ENCODE results near the gene OR1I1. TPM values are rescaled to one million over a fixed set of nuclear protein-coding genes. Genes with fewer than 3 reads are reported as not detected.

OR1I1 gene, protein sequence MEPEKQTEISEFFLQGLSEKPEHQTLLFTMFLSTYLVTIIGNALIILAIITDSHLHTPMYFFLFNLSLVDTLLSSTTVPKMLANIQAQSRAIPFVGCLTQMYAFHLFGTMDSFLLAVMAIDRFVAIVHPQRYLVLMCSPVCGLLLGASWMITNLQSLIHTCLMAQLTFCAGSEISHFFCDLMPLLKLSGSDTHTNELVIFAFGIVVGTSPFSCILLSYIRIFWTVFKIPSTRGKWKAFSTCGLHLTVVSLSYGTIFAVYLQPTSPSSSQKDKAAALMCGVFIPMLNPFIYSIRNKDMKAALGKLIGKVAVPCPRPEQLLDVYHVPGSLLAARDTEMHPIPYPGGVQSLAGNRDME
- not detected in 2 replicates for total RNA-seq (2012; rRNA removed)

DNA sequence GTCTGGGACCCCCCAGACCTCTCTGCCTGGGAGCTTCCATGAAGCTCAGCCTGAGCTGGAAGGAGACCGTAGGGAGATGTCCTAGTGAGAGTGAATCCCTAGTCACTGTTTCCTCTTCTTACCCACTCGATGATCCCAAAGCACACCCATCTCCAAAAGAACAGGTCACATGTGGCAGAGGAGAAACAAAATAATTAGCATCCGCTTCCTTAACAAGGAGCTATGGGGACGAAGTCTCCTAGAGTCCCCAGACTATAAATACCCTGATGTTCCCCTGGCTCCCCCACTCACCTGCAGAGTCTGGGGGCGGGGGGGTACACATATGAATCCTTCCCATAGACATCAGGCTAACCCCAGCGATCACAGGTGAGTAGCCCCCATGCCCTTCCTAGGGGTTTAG lies at the start of gene OR1I1:
Gene OR1I1, plus strand, starts transcription at position 301 of the 400 bp plus-strand sequence. CDS start 4,855 bp downstream, outside the sequence.
- H3K9me3 ChIP-seq (replicated peaks; ENCODE audit: low read length): no peaks in the 10 kb centered on the region
- no peaks in the 10 kb centered on the region for H3K36me3 ChIP-seq (ENCODE audit: insufficient read depth, low read length)
- no peaks in the 10 kb centered on the region for H3K4me1 ChIP-seq (ENCODE audit: control insufficient read depth, insufficient read depth, low read length)
- no peak within 1 kb of the TSS for H3K9ac ChIP-seq (ENCODE audit: low read depth, low read length)
- H3K4me2 ChIP-seq (ENCODE audit: low read length): no peak within 1 kb of the TSS
- no peak within 1 kb of the TSS for H3K4me3 ChIP-seq (ENCODE audit: low read length)
- peaks cover 11% of the 10 kb centered on the region for H3K27me3 ChIP-seq (ENCODE audit: control insufficient read depth, insufficient read depth, low read length)

DNA sequence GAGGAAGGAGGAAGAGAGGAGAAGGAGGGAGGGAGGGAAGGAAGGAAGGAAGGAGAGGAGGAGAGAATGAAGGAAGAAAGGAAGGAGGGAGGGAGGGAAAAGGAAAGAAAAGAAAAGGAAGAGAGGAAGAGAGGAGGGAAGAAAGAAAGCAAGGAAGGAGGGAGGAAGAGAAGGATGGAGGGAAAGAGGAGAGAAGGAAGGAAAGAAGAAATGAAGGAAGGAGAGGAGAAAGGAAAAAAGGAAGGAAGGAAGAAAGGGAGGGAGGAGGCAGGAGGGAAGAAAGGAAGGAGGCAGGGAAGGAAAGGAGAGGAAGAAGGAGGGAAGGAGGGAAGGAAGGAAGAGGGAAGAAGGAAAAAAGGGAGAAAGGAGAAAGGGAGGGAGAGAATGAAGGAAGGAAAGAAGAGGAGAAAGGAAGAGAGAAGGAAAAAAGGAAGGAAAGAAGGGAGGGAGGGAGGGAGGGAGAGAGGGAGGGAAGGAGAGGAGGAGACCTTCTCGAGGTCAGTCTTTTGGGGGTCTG lies 46.2 kb upstream of the OR1I1 start:
- Histone ChIP-seq H3K4me2 (ENCODE audit: low read length) (no peak overlapping the region), H3K4me3 (ENCODE audit: low read length) (no peak overlapping the region), H3K4me1 (ENCODE audit: control insufficient read depth, insufficient read depth, low read length) (no peaks in the 10 kb centered on the region), H3K9me3 (replicated peaks; ENCODE audit: low read length) (no peaks in the 10 kb centered on the region), H3K27me3 (ENCODE audit: control insufficient read depth, insufficient read depth, low read length) (no peaks in the 10 kb centered on the region), H3K9ac (ENCODE audit: low read depth, low read length) (no peak overlapping the region), H3K36me3 (ENCODE audit: insufficient read depth, low read length) (no peaks in the 10 kb centered on the region)

DNA sequence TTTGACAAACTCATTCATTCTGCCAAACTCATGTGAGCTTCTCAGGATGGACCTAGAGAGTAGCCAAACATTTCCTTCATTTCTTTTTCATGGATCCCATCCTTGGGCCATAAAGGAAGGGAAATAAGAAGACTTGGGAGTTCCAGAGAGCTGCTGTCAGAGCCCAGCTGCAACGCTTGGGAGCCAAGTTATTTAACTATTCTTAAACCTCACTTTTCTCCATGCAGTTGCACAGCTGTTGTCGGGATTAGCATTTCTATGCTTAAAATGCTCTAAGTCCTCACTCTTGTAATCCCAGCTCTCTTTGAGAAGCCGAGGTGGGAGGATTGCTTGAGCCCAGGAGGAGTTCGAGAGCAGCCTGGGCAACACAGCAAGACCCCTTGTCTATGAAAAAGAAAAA lies 44.4 kb upstream of the OR1I1 start:
- Histone ChIP-seq H3K9me3 (replicated peaks; ENCODE audit: low read length) (no peaks in the 10 kb centered on the region), H3K4me3 (ENCODE audit: low read length) (no peak overlapping the region), H3K36me3 (ENCODE audit: insufficient read depth, low read length) (no peaks in the 10 kb centered on the region), H3K9ac (ENCODE audit: low read depth, low read length) (no peak overlapping the region), H3K4me1 (ENCODE audit: control insufficient read depth, insufficient read depth, low read length) (no peaks in the 10 kb centered on the region), H3K27me3 (ENCODE audit: control insufficient read depth, insufficient read depth, low read length) (no peaks in the 10 kb centered on the region), H3K4me2 (ENCODE audit: low read length) (no peak overlapping the region)

DNA sequence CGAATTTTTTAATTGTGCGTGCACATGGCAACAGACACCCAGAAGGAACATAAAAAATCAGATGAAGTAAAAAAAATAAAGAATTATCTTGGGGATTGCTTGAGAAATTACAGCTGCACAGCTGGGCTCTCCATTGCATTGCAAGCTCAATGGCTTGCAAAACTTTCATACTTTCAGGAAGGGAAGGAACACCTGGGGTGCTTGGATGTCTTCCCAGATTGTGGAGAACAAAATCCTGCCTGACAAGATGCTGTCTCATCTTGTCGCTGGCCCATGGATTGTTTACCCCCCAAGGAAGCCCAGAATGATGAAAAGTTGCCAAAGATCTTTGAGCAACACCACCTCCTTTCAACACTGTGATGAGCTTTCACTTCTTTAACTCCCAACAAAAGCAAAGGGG lies 43.7 kb upstream of the OR1I1 start:
- Histone ChIP-seq H3K4me1 (ENCODE audit: control insufficient read depth, insufficient read depth, low read length) (no peaks in the 10 kb centered on the region), H3K9ac (ENCODE audit: low read depth, low read length) (no peak overlapping the region), H3K36me3 (ENCODE audit: insufficient read depth, low read length) (no peaks in the 10 kb centered on the region)

DNA sequence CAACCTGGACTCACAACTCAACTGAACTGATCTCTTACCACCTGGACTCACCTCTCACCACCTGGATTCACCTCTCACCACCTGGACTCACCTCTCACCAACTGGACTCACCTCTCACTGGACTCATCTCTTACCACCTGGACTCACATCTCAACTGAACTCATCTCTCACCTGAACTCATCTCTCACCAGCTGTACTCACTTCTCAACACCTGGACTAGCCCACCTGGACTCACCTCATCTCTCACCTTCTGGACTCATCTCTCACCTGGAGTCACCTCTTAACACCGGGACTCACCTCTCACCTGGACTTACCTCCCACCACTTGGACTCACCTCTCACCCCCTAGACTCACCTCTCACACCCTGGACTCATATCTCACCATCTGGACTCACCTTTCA lies 40.0 kb upstream of the OR1I1 start:
- Histone ChIP-seq H3K4me1 (ENCODE audit: control insufficient read depth, insufficient read depth, low read length) (no peaks in the 10 kb centered on the region), H3K9me3 (replicated peaks; ENCODE audit: low read length) (no peaks in the 10 kb centered on the region), H3K27me3 (ENCODE audit: control insufficient read depth, insufficient read depth, low read length) (no peaks in the 10 kb centered on the region), H3K36me3 (ENCODE audit: insufficient read depth, low read length) (no peaks in the 10 kb centered on the region), H3K4me2 (ENCODE audit: low read length) (no peak overlapping the region), H3K4me3 (ENCODE audit: low read length) (no peak overlapping the region), H3K9ac (ENCODE audit: low read depth, low read length) (no peak overlapping the region)

More for the DNA sequence above, 43.7 kb upstream of the OR1I1 start:
- Histone ChIP-seq H3K9me3 (replicated peaks; ENCODE audit: low read length) (no peaks in the 10 kb centered on the region), H3K27me3 (ENCODE audit: control insufficient read depth, insufficient read depth, low read length) (no peaks in the 10 kb centered on the region), H3K4me2 (ENCODE audit: low read length) (no peak overlapping the region), H3K4me3 (ENCODE audit: low read length) (no peak overlapping the region)

DNA sequence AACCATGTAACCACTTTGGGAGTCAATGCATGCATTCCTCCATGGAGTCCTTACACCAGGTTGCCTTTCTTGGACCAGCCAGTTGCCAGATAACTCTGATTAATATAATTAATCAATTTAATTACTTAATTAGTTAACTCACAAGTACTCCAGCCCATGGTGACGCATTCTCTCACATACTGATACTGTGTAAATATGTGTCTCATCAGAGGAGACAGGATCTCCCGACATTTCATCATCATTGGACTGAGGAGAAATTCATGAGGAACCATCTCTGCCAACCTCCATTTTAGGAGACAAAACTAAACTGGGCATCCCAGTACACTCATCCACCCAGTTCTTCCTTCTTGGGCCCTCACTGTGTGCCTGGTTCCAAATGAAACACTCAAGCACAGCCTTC lies 39.2 kb upstream of the OR1I1 start:
- Histone ChIP-seq H3K27me3 (ENCODE audit: control insufficient read depth, insufficient read depth, low read length) (no peaks in the 10 kb centered on the region), H3K9me3 (replicated peaks; ENCODE audit: low read length) (no peaks in the 10 kb centered on the region), H3K4me3 (ENCODE audit: low read length) (no peak overlapping the region), H3K4me1 (ENCODE audit: control insufficient read depth, insufficient read depth, low read length) (no peaks in the 10 kb centered on the region), H3K4me2 (ENCODE audit: low read length) (no peak overlapping the region), H3K9ac (ENCODE audit: low read depth, low read length) (no peak overlapping the region), H3K36me3 (ENCODE audit: insufficient read depth, low read length) (no peaks in the 10 kb centered on the region)

DNA sequence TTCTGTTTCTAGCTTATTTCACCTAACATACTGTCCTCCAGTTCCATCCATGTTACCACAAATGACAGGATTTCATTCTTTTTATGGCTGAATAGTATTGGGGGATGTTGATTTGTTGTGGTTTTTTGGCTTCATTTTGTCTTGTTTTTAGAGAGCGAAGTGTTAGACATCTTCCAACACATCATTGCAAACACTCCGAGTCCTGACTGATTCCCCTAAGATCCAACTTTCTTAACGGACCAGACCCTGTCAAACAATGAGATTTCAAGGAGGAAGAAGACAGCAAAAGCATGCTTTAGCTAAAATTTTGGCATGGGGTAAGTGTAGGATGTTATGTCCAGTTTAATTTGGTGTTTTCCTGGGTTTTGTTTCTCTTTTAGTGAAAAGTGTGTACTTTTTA lies 36.5 kb upstream of the OR1I1 start:
- Histone ChIP-seq H3K9me3 (replicated peaks; ENCODE audit: low read length) (no peaks in the 10 kb centered on the region), H3K4me1 (ENCODE audit: control insufficient read depth, insufficient read depth, low read length) (no peaks in the 10 kb centered on the region), H3K9ac (ENCODE audit: low read depth, low read length) (no peak overlapping the region), H3K4me3 (ENCODE audit: low read length) (no peak overlapping the region), H3K4me2 (ENCODE audit: low read length) (no peak overlapping the region), H3K36me3 (ENCODE audit: insufficient read depth, low read length) (no peaks in the 10 kb centered on the region), H3K27me3 (ENCODE audit: control insufficient read depth, insufficient read depth, low read length) (no peaks in the 10 kb centered on the region)

DNA sequence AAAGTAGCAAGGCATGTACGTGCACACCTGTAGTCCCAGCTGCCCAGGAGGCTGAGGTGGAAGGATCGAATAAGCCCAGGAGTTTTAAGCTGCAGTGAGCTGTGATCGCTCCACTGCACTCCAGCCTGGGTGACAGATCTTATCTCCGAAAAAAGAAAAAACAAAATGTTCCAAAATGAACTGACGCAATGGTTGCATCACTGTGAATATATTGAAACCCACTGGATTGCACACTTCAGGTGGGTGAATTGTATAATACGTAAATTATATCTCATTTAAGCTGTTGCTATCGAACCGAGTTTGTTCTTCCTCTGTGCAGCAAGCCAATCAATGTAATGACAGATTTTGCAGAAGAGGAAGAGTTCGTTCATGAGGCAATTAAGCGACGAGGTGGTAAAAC lies 34.3 kb upstream of the OR1I1 start:
- H3K9me3 ChIP-seq (replicated peaks; ENCODE audit: low read length): no peaks in the 10 kb centered on the region
- no peak overlapping the region for H3K9ac ChIP-seq (ENCODE audit: low read depth, low read length)
- H3K36me3 ChIP-seq (ENCODE audit: insufficient read depth, low read length): no peaks in the 10 kb centered on the region
- no peak overlapping the region for H3K4me2 ChIP-seq (ENCODE audit: low read length)
- no peaks in the 10 kb centered on the region for H3K27me3 ChIP-seq (ENCODE audit: control insufficient read depth, insufficient read depth, low read length)
- H3K4me3 ChIP-seq (ENCODE audit: low read length): no peak overlapping the region
- H3K4me1 ChIP-seq (ENCODE audit: control insufficient read depth, insufficient read depth, low read length): no peaks in the 10 kb centered on the region

DNA sequence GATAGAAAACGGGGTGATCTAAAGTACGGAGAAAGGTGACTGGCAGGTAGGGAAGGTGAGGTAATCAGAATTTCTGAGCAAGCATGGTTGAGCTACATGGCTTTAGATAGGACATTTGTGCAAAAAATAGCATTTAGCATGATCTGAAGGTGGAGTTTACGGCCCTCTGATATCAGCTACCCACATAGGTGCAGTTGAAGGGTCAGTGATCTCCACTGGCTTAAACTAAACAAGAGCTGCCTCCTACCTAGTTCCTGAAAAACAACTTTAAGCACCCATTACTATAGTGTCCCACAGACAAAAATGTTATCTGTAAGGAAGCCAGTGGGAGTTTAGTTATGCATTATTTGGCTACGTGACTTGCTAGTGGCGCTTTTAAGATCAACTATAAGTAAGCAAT lies 33.9 kb upstream of the OR1I1 start:
- no peaks in the 10 kb centered on the region for H3K27me3 ChIP-seq (ENCODE audit: control insufficient read depth, insufficient read depth, low read length)
- H3K9ac ChIP-seq (ENCODE audit: low read depth, low read length): no peak overlapping the region
- no peak overlapping the region for H3K4me2 ChIP-seq (ENCODE audit: low read length)
- no peaks in the 10 kb centered on the region for H3K4me1 ChIP-seq (ENCODE audit: control insufficient read depth, insufficient read depth, low read length)
- no peaks in the 10 kb centered on the region for H3K36me3 ChIP-seq (ENCODE audit: insufficient read depth, low read length)
- no peak overlapping the region for H3K4me3 ChIP-seq (ENCODE audit: low read length)
- no peaks in the 10 kb centered on the region for H3K9me3 ChIP-seq (replicated peaks; ENCODE audit: low read length)

DNA sequence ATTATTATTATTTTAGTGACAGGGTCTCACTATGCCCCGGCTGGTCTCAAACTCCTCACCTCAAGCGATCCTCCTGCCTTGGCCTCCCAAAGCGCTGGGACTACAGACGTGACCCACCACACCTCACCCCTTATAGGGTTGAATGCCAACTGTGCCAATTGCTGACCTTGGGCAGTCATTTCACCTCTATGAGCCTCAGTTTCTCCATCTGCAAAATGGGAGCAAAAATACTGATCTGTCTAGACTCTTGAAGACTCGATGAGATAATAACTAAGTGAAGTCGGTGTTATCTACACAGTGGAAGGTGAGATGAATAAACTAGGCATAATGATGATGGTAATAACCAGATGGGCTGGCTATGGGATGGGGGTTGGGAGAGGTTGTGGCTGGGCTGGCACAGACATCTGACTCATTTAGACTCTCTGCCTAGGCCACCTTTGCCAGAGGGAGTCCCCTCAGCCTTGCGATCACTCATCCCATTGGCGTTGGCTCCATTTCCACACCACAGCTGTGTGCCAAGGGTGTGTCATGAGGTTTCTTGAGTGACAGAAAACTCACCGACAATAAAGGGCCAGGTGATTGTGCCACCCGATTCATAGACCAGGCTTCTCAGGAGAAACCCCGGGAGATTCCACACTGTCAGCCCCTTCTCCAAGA lies 33.0 kb upstream of the OR1I1 start, which contains the start of gene CASP14:
Gene CASP14, plus strand, starts transcription at position 596 of the 657 bp plus-strand sequence. CDS start 2,772 bp downstream, outside the sequence.
- no peak within 1 kb of the TSS for H3K4me3 ChIP-seq (ENCODE audit: low read length)
- no peaks in the 10 kb centered on the region for H3K4me1 ChIP-seq (ENCODE audit: control insufficient read depth, insufficient read depth, low read length)
- H3K4me2 ChIP-seq (ENCODE audit: low read length): no peak within 1 kb of the TSS
- H3K36me3 ChIP-seq (ENCODE audit: insufficient read depth, low read length): no peaks in the 10 kb centered on the region
- no peak within 1 kb of the TSS for H3K9ac ChIP-seq (ENCODE audit: low read depth, low read length)
- H3K27me3 ChIP-seq (ENCODE audit: control insufficient read depth, insufficient read depth, low read length): no peaks in the 10 kb centered on the region
- no peaks in the 10 kb centered on the region for H3K9me3 ChIP-seq (replicated peaks; ENCODE audit: low read length)

DNA sequence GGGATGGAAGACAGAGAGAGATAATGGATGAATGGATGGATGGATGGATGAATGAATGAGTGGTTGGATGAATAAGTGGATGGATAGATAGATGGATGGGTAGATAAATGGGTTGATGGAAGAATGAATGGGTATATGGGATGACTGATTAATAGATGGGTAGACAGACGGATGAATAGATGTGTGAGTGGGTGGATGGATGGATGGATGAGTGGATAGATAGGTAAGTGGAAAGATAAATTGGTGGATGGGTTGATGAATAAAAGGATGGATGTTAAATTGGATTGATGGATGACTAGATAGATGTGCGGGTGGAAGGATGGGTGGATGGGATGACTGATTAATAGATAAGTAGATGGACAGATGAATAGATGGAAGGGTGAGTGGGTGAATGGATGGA lies 31.4 kb upstream of the OR1I1 start:
- Histone ChIP-seq H3K36me3 (ENCODE audit: insufficient read depth, low read length) (no peaks in the 10 kb centered on the region), H3K4me2 (ENCODE audit: low read length) (no peak overlapping the region), H3K27me3 (ENCODE audit: control insufficient read depth, insufficient read depth, low read length) (no peaks in the 10 kb centered on the region), H3K4me3 (ENCODE audit: low read length) (no peak overlapping the region), H3K9ac (ENCODE audit: low read depth, low read length) (no peak overlapping the region), H3K4me1 (ENCODE audit: control insufficient read depth, insufficient read depth, low read length) (no peaks in the 10 kb centered on the region), H3K9me3 (replicated peaks; ENCODE audit: low read length) (no peaks in the 10 kb centered on the region)

Data from skeletal muscle satellite cell (primary cell).